AG04450 (cell line): ENCODE data around the gene CENPP. TPM values are rescaled to one million over a fixed set of nuclear protein-coding genes. Genes with fewer than 3 reads are reported as not detected.

Source experiments
- CTCF ChIA-PET: fragments of 300-600, 350-600 bp; formaldehyde crosslinking; extraction: SDS; loops from one replicate; lab custom pipeline; 2022; ENCODE audit warnings: antibody characterized with exemption, inconsistent platforms; lab: Charles Lee
- POLR2A ChIA-PET: fragments of 350-600 bp; formaldehyde crosslinking; extraction: SDS; loops from one replicate; lab custom pipeline; 2021; ENCODE audit warnings: antibody characterized with exemption, inconsistent platforms; lab: Yijun Ruan, JAX
- DNase-seq: peaks from one replicate; pipeline ENCODE4 v3.0.0-alpha.2; 2011; ENCODE audit warnings: low read depth, low spot score
- H3K27ac ChIP-seq: one replicate; pipeline ENCODE4 v1.5.1; 2012; ENCODE audit warnings: low read depth, low read length, control low read depth
- H3K27me3 ChIP-seq: one replicate; pipeline ENCODE4 v1.6.0; 2012; ENCODE audit warnings: low read length; ENCODE audit not compliant: control insufficient read depth, insufficient read depth
- H3K4me3 ChIP-seq: 2 replicates; pipeline ENCODE4 v1.5.1; 2011; ENCODE audit warnings: mild to moderate bottlenecking, low read depth, low read length, control low read depth
- H3K9me3 ChIP-seq: 2 replicates; pipeline ENCODE4 v1.5.1; 2012; ENCODE audit warnings: low read length; ENCODE audit not compliant: control insufficient read depth, insufficient read depth
- CTCF ChIP-seq: IDR thresholded peaks from 2 replicates; pipeline ENCODE4 v1.5.1; 2011; ENCODE audit warnings: low read depth, low read length, control low read depth, inconsistent platforms
- polyA plus RNA-seq: library from polyadenylated mRNA; depleted of rRNA; stranded (reverse); fragments of >200 nt; gene quantifications from 2 replicates; pipeline ENCODE4 v1.2.3, GENCODE V29; 2011

The CENPP gene
- polyA plus RNA-seq, 1 experiment, result 4.4 TPM

- TF ChIP-seq CTCF, result no peak
- H3K27ac ChIP-seq, result no peak overlapping the region
- no peaks in the 10 kb centered on the region for H3K27me3 ChIP-seq
- H3K9me3 ChIP-seq, result no peaks in the 10 kb centered on the region
- DNase-seq, result no peak
- ChIA-PET POLR2A (no interaction called here), CTCF (no interaction called here)
- H3K4me3 ChIP-seq, result no peak overlapping the region
Measured at GRCh38 chr9:92397853-92398252, 72.1 kb downstream of the CENPP start.

- no peaks in the 10 kb centered on the region for H3K9me3 ChIP-seq
- H3K27me3 ChIP-seq, result no peaks in the 10 kb centered on the region
- DNase-seq, result no peak
- TF ChIP-seq CTCF, result no peak
- POLR2A ChIA-PET, result no interaction called here
- CTCF ChIA-PET, result no interaction called here
- H3K27ac ChIP-seq, result no peak overlapping the region
- no peak overlapping the region for H3K4me3 ChIP-seq
Measured at GRCh38 chr9:92402360-92402759, 76.6 kb downstream of the CENPP start.

- no peak for DNase-seq
- CTCF ChIA-PET, result no interaction called here
- Histone ChIP-seq H3K27ac (no peak overlapping the region), H3K4me3 (no peak overlapping the region), H3K27me3 (no peaks in the 10 kb centered on the region), H3K9me3 (no peaks in the 10 kb centered on the region)
- POLR2A ChIA-PET, result no interaction called here
- TF ChIP-seq CTCF, result no peak
Measured at GRCh38 chr9:92402826-92403745, 77.3 kb downstream of the CENPP start.

- Histone ChIP-seq H3K27me3 (no peaks in the 10 kb centered on the region), H3K27ac (no peak within 1 kb of the TSS), H3K4me3 (no peak within 1 kb of the TSS), H3K9me3 (no peaks in the 10 kb centered on the region)
- DNase-seq, result no peak
- no peak for TF ChIP-seq CTCF
- ChIA-PET POLR2A (no interaction called here), CTCF (interaction anchor here (0.5 to 1.1 kb wide), 4 partner anchors 12 to 233 kb away, joined by 3 read pairs; no protein-coding TSS in a partner anchor)
Measured at GRCh38 chr9:92404042-92404836, 78.5 kb downstream of the CENPP start, which contains the start of gene OGN. TSS of gene OGN (minus strand) at chr9:92404578. CDS start at chr9:92403407, 1,171 bp downstream.

- CTCF ChIA-PET, result no interaction called here
- POLR2A ChIA-PET, result no interaction called here
- no peak overlapping the region for H3K27ac ChIP-seq
- H3K27me3 ChIP-seq, result no peaks in the 10 kb centered on the region
- no peaks in the 10 kb centered on the region for H3K9me3 ChIP-seq
- H3K4me3 ChIP-seq, result no peak overlapping the region
- no peak for DNase-seq
- no peak for TF ChIP-seq CTCF
Measured at GRCh38 chr9:92405818-92406217, 80.1 kb downstream of the CENPP start.
